Fibroblast of lung (primary cell): ENCODE data around the gene DSG2.

Experiments
- CTCF ChIP-seq, 2 donors: IDR thresholded peaks in 1 of 2; conservative IDR thresholded peaks in 1 of 2; 1 replicate in 1 of 2; 2 replicates in 1 of 2; pipeline ENCODE4 v1.5.1; 2011 to 2012; ENCODE audit warnings: low read length in 2 of 2, control low read depth in 1 of 2, inconsistent platforms in 1 of 2, low read depth in 1 of 2, mild to moderate bottlenecking in 1 of 2
- EZH2 ChIP-seq: IDR thresholded peaks from 2 replicates; pipeline ENCODE4 v1.5.1; 2012; ENCODE audit warnings: low read length, control low read depth, mild to moderate bottlenecking; ENCODE audit errors: missing control alignments

- no peak for TF ChIP-seq CTCF (conservative IDR thresholded peaks at IDR 0.05 in 1 of 2, IDR thresholded peaks at IDR 0.05 in 1 of 2; ENCODE audit: low read depth in 1 of 2, low read length in 2 of 2)
- no peak for TF ChIP-seq EZH2
Observed at GRCh38 chr18:31573051-31573450, 75.1 kb downstream of the DSG2 start.
